ENCODE data around the gene USP53. TPM values are rescaled to one million over a fixed set of nuclear protein-coding genes. Genes with fewer than 3 reads are reported as not detected.

The USP53 gene
- total RNA-seq, 2 donors from 2014 or later, result 33.9 to 41.8 TPM

DNA sequence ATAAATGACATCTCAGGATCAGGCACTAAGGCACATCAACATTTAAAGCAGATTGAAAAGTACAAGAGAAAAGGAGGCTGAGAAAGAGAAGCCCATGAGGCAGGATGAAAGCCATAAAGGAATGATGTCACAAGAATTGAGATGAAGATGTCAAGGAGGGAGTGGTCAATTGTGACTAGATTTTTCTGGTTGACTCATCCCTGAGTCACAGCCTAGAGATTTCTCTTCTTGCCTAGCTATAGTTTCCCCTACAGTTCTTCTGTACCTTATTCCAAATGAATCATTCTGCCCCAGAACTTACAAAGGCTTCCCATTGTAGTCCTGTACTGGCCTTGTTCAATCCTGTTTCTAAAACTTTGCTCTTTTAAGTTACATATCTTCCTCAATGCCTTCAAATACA lies 3.4 kb upstream of the USP53 start:
- no peaks in the 10 kb centered on the region for H3K27me3 ChIP-seq (replicated peaks; ENCODE audit: insufficient read depth)
- no peak overlapping the region for H3K4me3 ChIP-seq
- TF ChIP-seq, protein P1, sequence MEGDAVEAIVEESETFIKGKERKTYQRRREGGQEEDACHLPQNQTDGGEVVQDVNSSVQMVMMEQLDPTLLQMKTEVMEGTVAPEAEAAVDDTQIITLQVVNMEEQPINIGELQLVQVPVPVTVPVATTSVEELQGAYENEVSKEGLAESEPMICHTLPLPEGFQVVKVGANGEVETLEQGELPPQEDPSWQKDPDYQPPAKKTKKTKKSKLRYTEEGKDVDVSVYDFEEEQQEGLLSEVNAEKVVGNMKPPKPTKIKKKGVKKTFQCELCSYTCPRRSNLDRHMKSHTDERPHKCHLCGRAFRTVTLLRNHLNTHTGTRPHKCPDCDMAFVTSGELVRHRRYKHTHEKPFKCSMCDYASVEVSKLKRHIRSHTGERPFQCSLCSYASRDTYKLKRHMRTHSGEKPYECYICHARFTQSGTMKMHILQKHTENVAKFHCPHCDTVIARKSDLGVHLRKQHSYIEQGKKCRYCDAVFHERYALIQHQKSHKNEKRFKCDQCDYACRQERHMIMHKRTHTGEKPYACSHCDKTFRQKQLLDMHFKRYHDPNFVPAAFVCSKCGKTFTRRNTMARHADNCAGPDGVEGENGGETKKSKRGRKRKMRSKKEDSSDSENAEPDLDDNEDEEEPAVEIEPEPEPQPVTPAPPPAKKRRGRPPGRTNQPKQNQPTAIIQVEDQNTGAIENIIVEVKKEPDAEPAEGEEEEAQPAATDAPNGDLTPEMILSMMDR (IDR thresholded peaks at IDR 0.05), result no peak
- TF ChIP-seq POLR2AphosphoS5 (IDR thresholded peaks at IDR 0.05) (no peak), POLR2A (IDR thresholded peaks at IDR 0.05) (no peak)
- intact Hi-C loops (cut with DNase I), result no loop called here
- H3K4me1 ChIP-seq (replicated peaks), result no peaks in the 10 kb centered on the region
- H3K36me3 ChIP-seq, result no peaks in the 10 kb centered on the region
- H3K9me3 ChIP-seq, result no peaks in the 10 kb centered on the region
- no peak overlapping the region for H3K27ac ChIP-seq
- no peak for DNase-seq (ENCODE audit: low spot score)

DNA sequence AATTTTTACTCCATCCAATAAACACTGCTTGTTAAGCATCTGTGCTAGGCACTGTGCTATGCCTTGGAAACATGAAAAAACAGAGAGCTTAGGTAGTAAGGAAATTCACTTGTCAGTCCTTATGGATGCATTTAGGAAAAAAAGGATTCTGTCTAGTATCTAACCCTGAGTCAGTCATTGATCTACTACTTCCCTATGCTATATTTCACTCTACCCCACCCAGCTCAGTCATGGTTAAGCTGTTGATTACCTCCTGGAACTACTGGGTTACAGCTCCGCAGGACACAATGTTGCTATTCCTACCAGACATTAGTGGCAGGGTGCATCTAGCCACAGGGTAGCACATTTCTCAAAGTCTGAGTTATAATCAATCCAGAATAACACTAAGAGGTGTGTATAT lies 2.9 kb upstream of the USP53 start:
- intact Hi-C loops (cut with DNase I), result no loop called here
- no peak for TF ChIP-seq POLR2A (IDR thresholded peaks at IDR 0.05)
- no peak for TF ChIP-seq POLR2AphosphoS5 (IDR thresholded peaks at IDR 0.05)
- TF ChIP-seq, protein P1 (IDR thresholded peaks at IDR 0.05), result no peak
- Histone ChIP-seq H3K36me3 (no peaks in the 10 kb centered on the region), H3K4me3 (no peak overlapping the region), H3K27ac (no peak overlapping the region), H3K4me1 (replicated peaks) (no peaks in the 10 kb centered on the region), H3K27me3 (replicated peaks; ENCODE audit: insufficient read depth) (no peaks in the 10 kb centered on the region), H3K9me3 (no peaks in the 10 kb centered on the region)
- DNase-seq (ENCODE audit: low spot score), result no peak
- WGBS, result 93% methylated on average over 1 of the region's 1 CpG

- intact Hi-C loops (cut with DNase I), result loop anchor here (5.0 to 10.0 kb wide), 4 partner anchors 74 to 466 kb away; no protein-coding TSS in a partner anchor
- WGBS, result 95% methylated on average over 4 of the region's 4 CpGs
- H3K4me1 ChIP-seq (replicated peaks), result no peaks in the 10 kb centered on the region
Observed at GRCh38 chr4:119210775-119211174, 1.7 kb upstream of the USP53 start.

DNA sequence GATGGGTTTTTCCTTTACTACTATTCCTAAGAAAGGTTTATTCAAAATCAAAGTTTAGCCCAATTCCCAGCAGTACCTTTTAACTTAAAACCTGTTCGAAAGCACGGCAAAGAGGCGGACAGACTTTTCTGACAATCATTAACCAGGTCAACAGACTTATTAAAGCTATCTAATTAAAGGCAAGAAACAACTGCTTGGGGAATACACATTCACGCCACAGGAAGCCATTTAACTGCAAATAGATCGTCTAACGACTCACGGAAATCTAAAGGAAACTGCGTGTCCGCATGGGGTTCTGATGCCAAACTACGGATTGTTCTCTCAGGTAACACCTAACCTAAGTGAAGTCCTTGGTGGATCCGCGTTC lies 663 bp upstream of the USP53 start:
- Histone ChIP-seq H3K4me3 (peak overlapping the region; percentile 83 to 86), H3K9me3 (no peaks in the 10 kb centered on the region), H3K27ac (peak overlapping the region; percentile 97), H3K27me3 (replicated peaks; ENCODE audit: insufficient read depth) (no peaks in the 10 kb centered on the region), H3K4me1 (replicated peaks) (no peaks in the 10 kb centered on the region), H3K36me3 (no peaks in the 10 kb centered on the region)
- WGBS, result under 1% methylated on average over 12 of the region's 12 CpGs
- DNase-seq (ENCODE audit: low spot score), result no peak
- intact Hi-C loops (cut with DNase I), result loop anchor here (2.0 to 10.0 kb wide), 5 partner anchors 73 to 467 kb away; no protein-coding TSS in a partner anchor
- TF ChIP-seq, protein P1 (IDR thresholded peaks at IDR 0.05), result no peak
- TF ChIP-seq POLR2AphosphoS5 (IDR thresholded peaks at IDR 0.05), result no peak

More at GRCh38 chr4:119210775-119211174, 1.7 kb upstream of the USP53 start:
- DNase-seq (ENCODE audit: low spot score), result no peak
- no peaks in the 10 kb centered on the region for H3K36me3 ChIP-seq
- TF ChIP-seq POLR2A (IDR thresholded peaks at IDR 0.05), result no peak
- TF ChIP-seq POLR2AphosphoS5 (IDR thresholded peaks at IDR 0.05), result no peak
- TF ChIP-seq, protein P1 (IDR thresholded peaks at IDR 0.05), result no peak
- H3K9me3 ChIP-seq, result no peaks in the 10 kb centered on the region
- no peak overlapping the region for H3K4me3 ChIP-seq
- H3K27ac ChIP-seq, result no peak overlapping the region
- H3K27me3 ChIP-seq (replicated peaks; ENCODE audit: insufficient read depth), result no peaks in the 10 kb centered on the region

- Histone ChIP-seq H3K36me3 (no peaks in the 10 kb centered on the region), H3K9me3 (no peaks in the 10 kb centered on the region), H3K27me3 (replicated peaks; ENCODE audit: insufficient read depth) (no peaks in the 10 kb centered on the region), H3K4me3 (peak overlapping the region; percentile 83 to 86), H3K4me1 (replicated peaks) (no peaks in the 10 kb centered on the region), H3K27ac (peak overlapping the region; percentile 97)
- TF ChIP-seq, protein P1 (IDR thresholded peaks at IDR 0.05), result no peak
- TF ChIP-seq POLR2A (IDR thresholded peaks at IDR 0.05), result peak; percentile 39
- DNase-seq (ENCODE audit: low spot score), result peak; percentile 72
- intact Hi-C loops (cut with DNase I), result loop anchor here (2.0 to 10.0 kb wide), 5 partner anchors 72 to 468 kb away; no protein-coding TSS in a partner anchor
- 1% methylated on average over 11 of the region's 24 CpGs for WGBS
Observed at GRCh38 chr4:119212964-119213606, 572 bp downstream of the USP53 start.
